GM21367 (cell line): Measurements from ENCODE around the gene HIBADH.
A peak's percentile ranks its signal among the peaks of the same experiment; 100 is the strongest.

ENCODE experiments used
- ATAC-seq: cut with Tn5 transposase; IDR thresholded peaks from one replicate; pipeline ENCODE4 v1.9.1; 2021; ENCODE audit not compliant: unreplicated experiment

The HIBADH gene

GRCh38 chr7:27662490-27663205, at the start of gene HIBADH:
HIBADH (minus strand) TSS chr7:27662883; CDS start chr7:27662788, 95 bp downstream.
- peak; percentile 99 for ATAC-seq

GRCh38 chr7:27712217-27712616, 49.5 kb upstream of the HIBADH start:
- no peak for ATAC-seq

GRCh38 chr7:27709137-27710075, 46.7 kb upstream of the HIBADH start:
- ATAC-seq, result no peak

GRCh38 chr7:27708485-27708884, 45.8 kb upstream of the HIBADH start:
- no peak for ATAC-seq

GRCh38 chr7:27705200-27705594, 42.5 kb upstream of the HIBADH start:
- no peak for ATAC-seq

- no peak for ATAC-seq
Measured at GRCh38 chr7:27704422-27705199, 41.9 kb upstream of the HIBADH start.

- ATAC-seq, result no peak
Measured at GRCh38 chr7:27703181-27703580, 40.5 kb upstream of the HIBADH start.

GRCh38 chr7:27700501-27700900, 37.8 kb upstream of the HIBADH start:
- no peak for ATAC-seq

GRCh38 chr7:27699751-27700150, 37.1 kb upstream of the HIBADH start:
- ATAC-seq, result no peak

- ATAC-seq, result peak; percentile 88
Measured at GRCh38 chr7:27697861-27698430, 35.3 kb upstream of the HIBADH start.

GRCh38 chr7:27695096-27695495, 32.4 kb upstream of the HIBADH start:
- ATAC-seq, result no peak

- ATAC-seq, result no peak
Measured at GRCh38 chr7:27693794-27694193, 31.1 kb upstream of the HIBADH start.

- ATAC-seq, result no peak
Measured at GRCh38 chr7:27690649-27691048, 28.0 kb upstream of the HIBADH start.

GRCh38 chr7:27689591-27690164, 27.0 kb upstream of the HIBADH start:
- ATAC-seq, result no peak

GRCh38 chr7:27689150-27689549, 26.5 kb upstream of the HIBADH start:
- ATAC-seq, result no peak

GRCh38 chr7:27688646-27689045, 26.0 kb upstream of the HIBADH start:
- no peak for ATAC-seq

GRCh38 chr7:27688056-27688455, 25.4 kb upstream of the HIBADH start:
- no peak for ATAC-seq

GRCh38 chr7:27686315-27686714, 23.6 kb upstream of the HIBADH start:
- ATAC-seq, result no peak

- ATAC-seq, result no peak
Measured at GRCh38 chr7:27685893-27686292, 23.2 kb upstream of the HIBADH start.

GRCh38 chr7:27685209-27685608, 22.5 kb upstream of the HIBADH start:
- no peak for ATAC-seq

GRCh38 chr7:27684491-27684890, 21.8 kb upstream of the HIBADH start:
- ATAC-seq, result no peak
